Effector memory CD8-positive, alpha-beta T cell (primary cell): Measurements from ENCODE around the gene CUL4A.
A peak's percentile ranks its signal among the peaks of the same experiment; 100 is the strongest.
"Not testable (repeated sequence)": the region's sequence is repeated elsewhere in the genome, so short reads cannot be mapped to it uniquely, and the experiment has no call there.

Source experiments
- ATAC-seq: fragments of 150-1000 bp; cut with Tn5 transposase; replicated peaks from 2 replicates; pipeline ENCODE4 v1.10.0; 2021; ENCODE audit warnings: mild to moderate bottlenecking, moderate library complexity
- DNase-seq, 3 experiments: peaks; one replicate each; pipeline ENCODE4 v3.0.0; 2021
- H3K27ac Mint-ChIP-seq, 2 donors: one replicate each; pipeline ENCODE4 v1.8.0; 2022; ENCODE audit warnings: mild to moderate bottlenecking in 2 of 2, mixed read lengths in 2 of 2, moderate library complexity in 2 of 2
- H3K27me3 Mint-ChIP-seq, 2 donors: one replicate each; pipeline ENCODE4 v1.8.0; 2022; ENCODE audit warnings: mixed read lengths in 2 of 2
- H3K36me3 Mint-ChIP-seq: one replicate; pipeline ENCODE4 v1.8.0; 2022; ENCODE audit warnings: mild to moderate bottlenecking, moderate library complexity, mixed read lengths; ENCODE audit not compliant: insufficient read depth
- H3K4me1 Mint-ChIP-seq, 2 donors: one replicate each; pipeline ENCODE4 v1.8.0; 2022; ENCODE audit warnings: low read depth in 2 of 2, mixed read lengths in 2 of 2
- H3K4me3 Mint-ChIP-seq, 2 donors: one replicate each; pipeline ENCODE4 v1.8.0; 2022; ENCODE audit warnings: mild to moderate bottlenecking in 2 of 2, mixed read lengths in 2 of 2, moderate library complexity in 2 of 2
- H3K9me3 Mint-ChIP-seq, 2 donors: one replicate each; pipeline ENCODE4 v1.8.0; 2022; ENCODE audit warnings: mixed read lengths in 2 of 2

CUL4A gene

DNA sequence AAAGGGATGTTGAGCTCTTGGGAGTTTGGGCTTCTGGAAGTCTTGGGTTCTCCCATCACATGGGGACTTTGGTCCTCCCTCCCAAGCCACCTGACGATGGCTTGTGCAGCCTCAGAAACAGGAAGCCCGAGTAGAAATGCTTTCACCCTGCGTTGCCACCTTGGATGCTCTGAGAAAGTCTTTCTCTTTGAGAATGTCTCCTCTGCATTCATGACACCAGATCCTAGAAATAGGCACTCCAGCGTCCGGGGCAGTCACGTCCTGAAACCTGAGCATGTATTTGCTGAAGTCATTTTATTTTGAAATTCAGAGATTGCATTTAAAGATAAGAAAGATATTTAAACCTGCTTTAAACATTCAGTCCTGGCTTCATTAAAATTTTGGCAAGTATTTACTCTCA is 34.4 kb downstream of the CUL4A start:
- H3K27ac Mint-ChIP-seq: no peak overlapping the region
- H3K9me3 Mint-ChIP-seq: no peaks in the 10 kb centered on the region
- H3K4me1 Mint-ChIP-seq: no peaks in the 10 kb centered on the region
- no peak overlapping the region for H3K4me3 Mint-ChIP-seq
- H3K27me3 Mint-ChIP-seq: no peaks in the 10 kb centered on the region
- no peak for DNase-seq
- ATAC-seq: no peak
- peaks cover 87% of the 10 kb centered on the region for H3K36me3 Mint-ChIP-seq

DNA sequence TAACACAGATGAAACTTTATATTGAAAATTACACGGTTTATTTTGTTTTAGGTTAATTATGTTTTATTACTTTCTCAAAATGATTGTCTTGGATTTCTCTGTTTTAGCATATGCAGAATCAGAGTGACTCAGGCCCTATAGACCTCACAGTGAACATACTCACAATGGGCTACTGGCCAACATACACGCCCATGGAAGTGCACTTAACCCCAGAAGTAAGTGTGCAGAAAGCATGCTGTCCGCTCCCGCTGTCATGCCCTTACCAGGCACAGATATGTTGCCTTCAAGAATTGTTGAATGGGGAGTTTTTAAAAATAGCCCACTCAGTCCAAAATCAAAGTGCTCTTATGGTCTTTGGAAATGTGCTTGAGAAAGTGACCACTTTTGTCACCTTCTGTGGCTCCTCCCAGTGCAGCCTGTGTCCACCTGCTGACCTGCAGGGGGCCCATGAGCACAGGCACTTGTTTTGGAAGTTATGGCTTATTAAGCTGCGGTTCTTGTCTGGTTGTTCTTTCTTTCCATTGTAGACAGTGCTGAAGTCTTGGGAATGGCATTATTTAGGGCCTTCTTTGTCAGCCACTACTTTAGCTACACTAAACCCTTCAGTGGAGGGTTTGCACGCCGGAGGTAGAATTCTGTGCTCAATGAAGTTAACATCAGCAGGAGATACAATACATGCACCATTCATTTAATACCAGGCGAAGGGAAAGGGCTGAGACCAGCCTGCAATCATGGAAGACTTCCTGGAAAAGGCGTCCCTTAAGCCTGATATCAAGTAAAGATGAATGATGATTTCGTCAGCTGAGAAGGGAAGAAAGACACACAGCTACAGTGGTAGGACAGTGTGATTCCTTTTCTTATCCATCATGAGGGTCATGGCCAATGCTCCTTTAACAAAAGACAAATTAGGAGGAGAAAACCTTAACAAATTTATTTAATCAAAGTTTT is 36.7 kb downstream of the CUL4A start:
- H3K27me3 Mint-ChIP-seq: no peaks in the 10 kb centered on the region

DNA sequence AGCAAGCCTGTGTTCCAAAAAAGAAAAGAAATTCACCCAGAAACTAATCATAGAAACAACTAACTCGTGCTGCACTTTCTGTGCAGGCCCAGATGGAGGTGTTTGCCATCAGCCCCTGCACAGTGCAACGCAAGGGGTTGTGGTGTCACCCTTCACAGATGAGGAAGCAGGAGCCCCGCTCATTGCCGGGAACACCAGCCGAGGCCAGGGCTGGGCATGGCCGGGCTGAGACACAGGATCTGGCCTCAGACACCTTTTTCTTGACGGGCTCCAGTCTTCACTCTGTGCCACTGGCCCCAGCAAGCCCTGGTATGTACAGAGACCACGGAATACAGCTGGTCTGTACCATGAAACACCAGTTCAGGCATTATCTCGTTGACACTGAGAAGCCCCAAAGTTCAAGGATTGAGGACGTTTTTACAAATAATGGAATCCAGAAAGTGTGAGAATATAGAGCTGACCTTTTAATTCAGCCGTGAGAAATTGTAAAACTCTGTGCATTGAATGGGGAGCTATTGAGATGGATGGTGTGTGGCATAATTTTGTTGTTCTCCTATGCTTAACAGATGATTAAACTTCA is 43.2 kb downstream of the CUL4A start:
- peaks cover 77% of the 10 kb centered on the region for H3K36me3 Mint-ChIP-seq
- H3K4me3 Mint-ChIP-seq: no peak overlapping the region
- ATAC-seq (no peak), DNase-seq (no peak)
- H3K9me3 Mint-ChIP-seq: no peaks in the 10 kb centered on the region
- peak overlapping the region in 1 of 2 donors; percentile 11 for H3K27ac Mint-ChIP-seq
- H3K27me3 Mint-ChIP-seq: no peaks in the 10 kb centered on the region
- peaks cover 0 to 5% of the 10 kb centered on the region in 2 donors for H3K4me1 Mint-ChIP-seq

More for the DNA sequence above, 36.7 kb downstream of the CUL4A start:
- ATAC-seq (no peak), DNase-seq (no peak)
- no peak overlapping the region for H3K4me3 Mint-ChIP-seq
- H3K9me3 Mint-ChIP-seq: no peaks in the 10 kb centered on the region
- no peak overlapping the region for H3K27ac Mint-ChIP-seq
- H3K4me1 Mint-ChIP-seq: no peaks in the 10 kb centered on the region
- peaks cover 85% of the 10 kb centered on the region for H3K36me3 Mint-ChIP-seq

DNA sequence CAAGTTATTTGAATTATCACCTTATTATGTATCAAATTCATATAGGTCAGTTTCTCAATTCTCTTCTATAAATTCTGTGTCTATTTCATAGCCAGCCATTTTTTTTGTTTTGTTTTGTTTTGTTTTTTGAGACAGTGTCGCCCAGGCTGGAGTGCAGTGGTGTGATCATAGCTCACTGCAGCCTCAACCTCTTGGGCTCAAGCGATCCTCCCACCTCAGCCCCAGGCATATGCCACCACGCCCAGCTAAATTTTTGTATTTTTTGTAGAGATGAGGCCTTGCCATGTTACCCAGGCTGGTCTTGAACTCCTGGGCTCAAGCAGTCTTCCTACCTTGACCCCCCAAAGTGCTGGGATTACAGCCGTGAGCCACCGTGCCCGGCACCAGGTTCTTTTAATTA is 48.5 kb downstream of the CUL4A start:
- not testable (repeated sequence) for H3K27me3 Mint-ChIP-seq, DNase-seq, H3K4me1 Mint-ChIP-seq, H3K9me3 Mint-ChIP-seq, ATAC-seq, H3K4me3 Mint-ChIP-seq
- Mint-ChIP-seq H3K27ac (peak overlapping the region in 1 of 2 donors; percentile 35), H3K36me3 (peaks cover 79% of the 10 kb centered on the region)

DNA sequence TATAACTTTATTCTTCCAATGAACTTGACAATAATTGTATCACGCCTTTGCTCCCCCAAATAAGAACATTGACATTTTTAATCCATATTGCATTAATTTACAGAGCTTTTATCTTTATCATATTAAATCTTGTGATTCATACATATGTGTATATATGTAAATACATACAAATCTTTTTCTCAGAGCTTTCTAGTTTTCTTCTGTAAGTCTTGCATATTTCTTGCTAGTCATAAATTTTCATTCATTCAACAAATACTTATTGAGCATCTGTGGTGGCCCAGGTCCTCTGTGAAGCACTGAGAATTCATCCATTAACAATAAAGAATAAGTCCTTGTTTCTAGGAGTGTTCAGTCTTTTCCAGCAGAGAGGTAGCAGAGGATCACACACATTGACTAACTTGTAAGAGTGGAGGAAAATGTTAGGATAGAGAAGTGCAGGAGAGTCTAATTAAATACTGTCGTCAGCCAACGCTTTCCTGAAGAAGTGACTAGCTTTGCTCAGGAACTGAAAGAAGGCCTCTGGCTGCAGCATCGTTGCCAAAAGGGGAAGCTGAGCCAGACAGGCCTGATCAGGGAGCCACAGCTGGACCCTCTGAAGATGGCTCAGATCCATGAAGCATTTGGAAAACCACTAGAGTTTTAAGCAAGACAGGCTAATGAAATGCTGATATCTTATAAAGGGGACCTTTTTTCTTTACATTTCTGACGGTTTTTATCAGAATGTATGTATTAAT is 49.1 kb downstream of the CUL4A start:
- Mint-ChIP-seq H3K4me3 (no peak overlapping the region), H3K4me1 (peaks cover 0 to 8% of the 10 kb centered on the region in 2 donors), H3K27me3 (no peaks in the 10 kb centered on the region), H3K36me3 (peaks cover 78% of the 10 kb centered on the region), H3K9me3 (no peaks in the 10 kb centered on the region), H3K27ac (peak overlapping the region in 1 of 2 donors; percentile 35)
- no peak for DNase-seq
- ATAC-seq: no peak

DNA sequence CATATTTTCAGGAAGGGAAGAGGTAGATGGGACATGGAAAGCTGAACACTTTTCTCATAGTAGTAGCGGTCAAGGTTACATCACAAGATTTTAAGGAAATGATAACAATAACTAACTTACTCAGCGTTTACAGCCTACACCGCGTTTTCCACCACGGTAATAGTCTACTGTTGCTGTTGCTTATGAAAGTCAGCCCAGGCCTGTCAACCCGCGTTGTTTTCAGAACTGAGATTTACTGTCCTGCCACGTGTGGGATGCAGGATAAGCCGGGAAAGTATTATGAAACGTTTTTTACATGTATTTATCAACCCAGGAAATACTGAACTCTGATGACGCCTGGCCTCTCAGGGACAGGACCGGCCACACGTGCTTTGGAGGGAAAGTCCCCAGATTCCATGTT is 51.6 kb downstream of the CUL4A start:
- no peak overlapping the region for H3K27ac Mint-ChIP-seq
- no peaks in the 10 kb centered on the region for H3K9me3 Mint-ChIP-seq
- ATAC-seq: no peak
- H3K27me3 Mint-ChIP-seq: no peaks in the 10 kb centered on the region
- no peak overlapping the region for H3K4me3 Mint-ChIP-seq
- peaks cover 0 to 8% of the 10 kb centered on the region in 2 donors for H3K4me1 Mint-ChIP-seq
- H3K36me3 Mint-ChIP-seq: peaks cover 61% of the 10 kb centered on the region
- no peak for DNase-seq

DNA sequence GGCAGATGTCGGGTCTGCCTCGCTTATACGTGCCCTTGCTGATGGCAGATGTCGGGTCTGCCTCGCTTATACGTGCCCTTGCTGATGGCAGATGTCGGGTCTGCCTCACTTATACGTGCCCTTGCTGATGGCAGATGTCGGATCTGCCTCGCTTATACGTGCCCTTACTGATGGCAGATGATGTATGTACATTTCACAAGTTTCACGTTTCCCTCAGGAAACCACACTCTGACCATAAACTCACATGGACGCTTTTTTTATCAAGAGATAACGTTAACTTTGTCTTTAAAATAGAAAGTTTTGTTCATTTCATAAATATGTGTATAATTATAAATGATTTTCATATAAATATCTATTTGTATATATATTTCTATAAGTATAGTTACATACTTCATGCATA is 53.6 kb downstream of the CUL4A start:
- H3K4me3 Mint-ChIP-seq, H3K9me3 Mint-ChIP-seq, H3K4me1 Mint-ChIP-seq, H3K27me3 Mint-ChIP-seq, ATAC-seq, DNase-seq, H3K27ac Mint-ChIP-seq: not testable (repeated sequence)
- peaks cover 46% of the 10 kb centered on the region for H3K36me3 Mint-ChIP-seq

DNA sequence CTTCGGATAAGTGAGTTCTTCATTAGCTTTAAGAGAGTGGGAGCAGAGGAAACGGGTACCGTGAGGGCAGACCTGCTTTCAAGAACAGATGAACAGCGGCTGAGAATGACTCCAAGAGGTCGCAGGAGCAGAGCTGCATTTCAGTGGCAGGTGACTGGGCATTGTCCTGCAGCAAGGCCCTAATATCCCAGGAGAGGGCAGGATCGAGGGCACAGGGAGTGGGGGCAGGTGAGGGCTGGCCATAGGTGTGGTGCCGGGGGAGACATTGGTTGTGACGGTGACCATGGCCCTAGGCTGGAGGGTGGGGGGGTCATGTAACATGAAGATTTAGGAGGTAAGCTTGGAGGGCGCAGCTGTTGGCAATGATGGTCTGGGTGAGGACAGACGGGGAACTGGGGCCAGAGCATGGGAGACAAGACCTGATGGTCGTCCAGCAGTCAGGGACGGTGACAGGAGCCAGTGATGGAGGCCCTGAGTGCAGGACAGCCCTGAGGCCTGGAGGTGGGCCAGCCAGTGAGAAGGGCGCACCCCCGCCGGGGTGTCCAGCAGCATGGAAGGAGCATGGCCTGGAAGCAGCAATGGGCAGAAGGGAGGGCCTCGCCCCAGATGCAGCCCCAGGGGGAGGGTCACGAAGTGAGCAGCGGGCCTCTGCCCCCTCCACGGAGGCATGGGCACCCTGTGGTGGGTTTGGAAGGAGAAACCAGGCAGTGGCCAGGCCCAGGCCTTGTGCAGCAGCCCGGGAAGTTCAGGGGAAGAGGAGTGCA is 58.4 kb downstream of the CUL4A start:
- Mint-ChIP-seq H3K27me3 (no peaks in the 10 kb centered on the region), H3K27ac (no peak overlapping the region), H3K4me3 (no peak overlapping the region), H3K4me1 (no peaks in the 10 kb centered on the region), H3K9me3 (no peaks in the 10 kb centered on the region), H3K36me3 (peaks cover 9% of the 10 kb centered on the region)
- DNase-seq: no peak
- no peak for ATAC-seq

DNA sequence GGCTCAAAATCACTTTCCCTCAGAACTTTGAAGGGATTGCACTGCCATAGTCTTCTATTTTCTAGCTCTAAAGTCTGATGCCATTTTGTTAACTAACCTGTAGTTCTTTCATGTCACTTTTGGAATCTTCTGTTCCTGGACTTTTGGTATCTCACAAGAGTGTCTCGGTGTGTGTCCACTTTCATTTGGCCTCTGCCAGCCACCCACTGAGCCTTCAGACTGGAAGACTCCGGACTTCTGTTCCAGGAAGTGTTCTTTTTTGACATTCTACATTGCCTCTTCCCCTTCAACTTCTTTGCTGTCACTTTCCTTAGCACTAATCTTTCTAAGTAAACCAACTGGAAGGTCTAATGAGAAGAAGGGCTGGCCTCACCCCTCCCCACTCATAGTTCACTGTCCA is 62.6 kb downstream of the CUL4A start:
- H3K27me3 Mint-ChIP-seq: peaks cover 0 to 2% of the 10 kb centered on the region in 2 donors
- no peak overlapping the region for H3K4me3 Mint-ChIP-seq
- H3K9me3 Mint-ChIP-seq: no peaks in the 10 kb centered on the region
- H3K36me3 Mint-ChIP-seq: no peaks in the 10 kb centered on the region
- DNase-seq (no peak), ATAC-seq (no peak)
- peak overlapping the region in 1 of 2 donors; percentile 65 for H3K27ac Mint-ChIP-seq
- H3K4me1 Mint-ChIP-seq: no peaks in the 10 kb centered on the region

DNA sequence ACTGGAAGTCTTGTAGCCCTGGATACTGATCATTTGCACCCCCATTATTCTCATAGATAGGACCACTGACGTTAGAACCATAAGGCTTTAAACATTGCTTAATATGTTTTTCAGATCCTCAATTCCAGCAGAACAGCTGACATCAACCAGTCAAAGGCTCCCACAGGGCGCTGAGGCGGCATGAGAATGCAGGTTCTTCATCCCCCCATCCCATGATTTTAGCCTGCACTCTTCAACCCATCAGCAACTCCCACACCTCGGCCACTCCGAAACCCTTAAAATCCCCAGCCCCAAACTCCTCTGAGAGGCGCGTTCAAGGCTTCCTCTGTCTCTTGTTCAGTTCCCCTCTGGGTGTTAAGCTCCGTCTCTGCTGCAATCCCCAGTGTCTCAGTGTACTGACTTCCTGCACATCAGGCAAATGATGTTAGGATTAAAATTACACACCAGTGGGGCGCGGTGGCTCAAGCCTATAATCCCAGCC is 63.3 kb downstream of the CUL4A start:
- Mint-ChIP-seq H3K27me3 (peaks cover 0 to 6% of the 10 kb centered on the region in 2 donors), H3K36me3 (no peaks in the 10 kb centered on the region), H3K9me3 (no peaks in the 10 kb centered on the region), H3K4me3 (no peak overlapping the region), H3K27ac (no peak overlapping the region), H3K4me1 (no peaks in the 10 kb centered on the region)
- no peak for ATAC-seq
- no peak for DNase-seq

DNA sequence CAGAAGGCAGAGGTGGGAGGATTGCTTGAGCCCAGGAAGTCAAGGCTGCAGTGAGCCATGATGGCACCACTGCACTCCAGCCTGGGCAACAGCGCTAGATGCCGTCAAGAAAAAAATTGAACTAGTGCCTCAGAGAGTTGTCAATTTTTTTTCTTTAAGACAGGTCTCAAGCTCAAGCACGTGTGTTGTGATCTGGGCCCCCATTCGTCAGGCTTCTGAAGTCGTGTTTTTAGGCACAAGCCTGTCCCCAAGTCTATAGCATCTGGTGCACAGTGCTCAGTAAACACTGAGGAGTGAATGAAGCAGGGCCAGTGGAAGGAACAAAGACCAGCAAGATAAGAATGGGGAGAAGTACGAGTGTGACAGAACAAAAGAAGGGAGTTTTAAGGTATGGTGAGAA is 63.9 kb downstream of the CUL4A start:
- Mint-ChIP-seq H3K36me3 (no peaks in the 10 kb centered on the region), H3K4me3 (no peak overlapping the region), H3K4me1 (no peaks in the 10 kb centered on the region), H3K9me3 (no peaks in the 10 kb centered on the region), H3K27ac (no peak overlapping the region), H3K27me3 (peaks cover 1 to 6% of the 10 kb centered on the region in 2 donors)
- no peak for ATAC-seq
- no peak for DNase-seq

DNA sequence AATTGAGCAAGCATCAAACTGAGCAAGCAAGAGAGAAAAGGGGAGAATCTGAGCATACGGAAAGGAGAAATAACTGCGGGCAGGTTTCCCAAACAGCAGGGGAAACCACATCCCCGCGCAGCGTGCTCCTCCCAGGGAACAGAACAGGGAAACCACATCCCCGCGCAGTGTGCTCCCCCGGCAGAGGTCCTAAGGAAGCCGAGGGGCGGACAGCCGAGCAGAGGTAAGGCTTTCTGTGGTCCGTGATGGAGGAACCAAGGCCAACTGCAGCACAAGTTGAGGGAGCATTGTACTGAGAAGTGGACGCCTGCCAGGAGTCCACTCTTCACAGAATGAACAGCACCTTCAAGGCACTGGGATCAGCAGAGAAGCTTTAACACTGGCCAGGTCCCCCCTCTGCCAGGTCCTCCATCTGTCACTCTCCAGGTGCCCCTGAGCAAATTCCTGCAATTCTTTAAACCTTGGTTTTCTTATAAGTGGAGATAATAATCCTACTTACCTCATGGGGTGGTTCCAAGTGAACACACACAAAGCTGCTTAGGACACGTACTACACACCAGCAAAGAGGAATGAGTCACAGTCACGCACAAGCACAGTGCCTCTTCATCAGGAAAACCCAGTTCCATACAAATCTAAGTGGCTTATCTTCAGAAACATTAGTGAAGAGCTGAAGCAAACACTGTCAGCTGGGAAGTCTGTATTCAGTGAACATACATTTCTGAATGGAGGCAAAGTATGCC is 64.6 kb downstream of the CUL4A start:
- DNase-seq: no peak
- ATAC-seq: no peak
- no peaks in the 10 kb centered on the region for H3K4me1 Mint-ChIP-seq
- no peaks in the 10 kb centered on the region for H3K9me3 Mint-ChIP-seq
- H3K27ac Mint-ChIP-seq: no peak overlapping the region
- H3K4me3 Mint-ChIP-seq: no peak overlapping the region
- no peaks in the 10 kb centered on the region for H3K36me3 Mint-ChIP-seq
- peaks cover 8 to 13% of the 10 kb centered on the region in 2 donors for H3K27me3 Mint-ChIP-seq
